NB4 (cell line): Measurements from ENCODE around the gene ANKRD11.
"Not testable (repeated sequence)": the region's sequence is repeated elsewhere in the genome, so short reads cannot be mapped to it uniquely, and the experiment has no call there.

Experiments
- CTCF ChIP-seq: IDR thresholded peaks from one replicate; pipeline ENCODE4 v1.5.1; 2012; ENCODE audit warnings: low read depth, low read length
- MAX ChIP-seq: IDR thresholded peaks from 2 replicates; pipeline ENCODE4 v1.6.1; 2011; ENCODE audit warnings: low read depth, low read length
- POLR2A ChIP-seq: IDR thresholded peaks from 2 replicates; pipeline ENCODE4 v1.6.1; 2011; ENCODE audit warnings: mild to moderate bottlenecking; ENCODE audit not compliant: insufficient read length; ENCODE audit errors: extremely low read depth

DNA sequence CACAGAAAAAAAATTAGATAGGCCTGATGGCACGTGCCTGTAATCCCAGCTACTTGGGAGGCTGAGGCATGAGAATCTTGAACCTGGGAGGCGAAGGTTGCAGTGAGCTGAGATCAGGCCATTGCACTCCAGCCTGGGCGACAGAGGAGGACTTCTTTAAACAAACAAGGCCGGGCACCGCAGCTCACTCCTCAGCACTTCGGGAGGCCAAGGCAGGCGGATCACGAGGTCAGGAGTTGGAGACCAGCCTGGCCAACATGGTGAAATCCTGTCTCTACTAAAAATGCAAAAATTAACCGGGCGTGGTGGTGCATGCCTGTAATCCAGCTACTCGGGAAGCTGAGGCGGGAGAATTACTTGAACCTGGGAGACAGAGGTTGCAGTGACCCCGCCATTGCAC lies 246.1 kb downstream of the ANKRD11 start:
- not testable (repeated sequence) for TF ChIP-seq POLR2A, CTCF, MAX
